ENCODE measurements around the gene TMEM139.

DNA sequence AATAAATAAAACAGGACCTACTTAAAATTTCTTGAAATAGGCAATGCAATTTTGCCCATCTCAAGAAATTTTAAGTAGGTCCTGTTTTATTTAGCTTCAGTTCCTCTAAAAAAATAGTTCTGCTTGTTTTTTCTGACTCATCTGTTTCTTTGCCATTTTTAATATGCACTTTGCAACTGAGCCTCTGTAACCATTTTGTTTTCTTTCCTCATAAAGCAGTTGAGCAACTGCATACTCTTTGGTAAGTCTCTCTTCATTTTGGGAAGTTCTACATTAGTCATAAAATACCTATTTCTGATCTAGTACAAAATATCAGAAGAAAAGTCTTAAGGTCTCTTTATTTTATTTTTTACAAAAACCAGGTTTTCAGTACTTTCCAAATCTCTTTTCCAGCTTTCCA, 44.9 kb upstream of the TMEM139 start:
- TF ChIP-seq POLR2AphosphoS5 (IDR thresholded peaks at IDR 0.05): no peak
- TF ChIP-seq, protein P1, sequence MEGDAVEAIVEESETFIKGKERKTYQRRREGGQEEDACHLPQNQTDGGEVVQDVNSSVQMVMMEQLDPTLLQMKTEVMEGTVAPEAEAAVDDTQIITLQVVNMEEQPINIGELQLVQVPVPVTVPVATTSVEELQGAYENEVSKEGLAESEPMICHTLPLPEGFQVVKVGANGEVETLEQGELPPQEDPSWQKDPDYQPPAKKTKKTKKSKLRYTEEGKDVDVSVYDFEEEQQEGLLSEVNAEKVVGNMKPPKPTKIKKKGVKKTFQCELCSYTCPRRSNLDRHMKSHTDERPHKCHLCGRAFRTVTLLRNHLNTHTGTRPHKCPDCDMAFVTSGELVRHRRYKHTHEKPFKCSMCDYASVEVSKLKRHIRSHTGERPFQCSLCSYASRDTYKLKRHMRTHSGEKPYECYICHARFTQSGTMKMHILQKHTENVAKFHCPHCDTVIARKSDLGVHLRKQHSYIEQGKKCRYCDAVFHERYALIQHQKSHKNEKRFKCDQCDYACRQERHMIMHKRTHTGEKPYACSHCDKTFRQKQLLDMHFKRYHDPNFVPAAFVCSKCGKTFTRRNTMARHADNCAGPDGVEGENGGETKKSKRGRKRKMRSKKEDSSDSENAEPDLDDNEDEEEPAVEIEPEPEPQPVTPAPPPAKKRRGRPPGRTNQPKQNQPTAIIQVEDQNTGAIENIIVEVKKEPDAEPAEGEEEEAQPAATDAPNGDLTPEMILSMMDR (IDR thresholded peaks at IDR 0.05): no peak
- TF ChIP-seq POLR2A (IDR thresholded peaks at IDR 0.05): no peak
- no peak for TF ChIP-seq EP300 (IDR thresholded peaks at IDR 0.05; ENCODE audit: low read depth)

Measured in transverse colon (tissue), 4 donors.